C4-2B (cell line): Measurements from ENCODE around the gene HMX1.

Experiments used
- H3K27ac ChIP-seq: fragments of 450-650 bp; 2 replicates; pipeline ENCODE4 v1.5.1; 2017
- CTCF ChIP-seq: fragments of 450-650 bp; conservative IDR thresholded peaks from 2 replicates; pipeline ENCODE4 v1.5.1; 2017; ENCODE audit warnings: mild to moderate bottlenecking
- ZFX ChIP-seq: fragments of 450-650 bp; IDR thresholded peaks from 2 replicates; pipeline ENCODE4 v1.6.1; 2017

HMX1 gene

DNA sequence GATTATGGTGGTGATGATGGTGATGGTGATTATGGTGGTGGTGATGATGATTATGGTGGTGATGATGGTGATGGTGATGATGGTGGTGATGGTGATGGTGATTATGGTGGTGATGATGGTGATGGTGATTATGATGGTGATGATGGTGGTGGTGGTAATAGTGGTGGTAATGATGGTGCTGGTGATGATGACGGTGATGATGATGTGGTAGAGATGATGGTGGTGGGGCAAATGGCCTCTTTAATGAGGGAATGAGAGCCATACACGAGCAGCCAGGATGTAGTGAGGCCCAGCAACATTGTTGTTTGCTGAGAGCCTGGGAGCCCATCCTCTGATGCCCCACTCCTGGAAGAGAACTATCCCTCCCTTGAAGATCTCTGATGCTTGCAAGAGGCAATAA lies 29.0 kb downstream of the HMX1 start:
- no peak for TF ChIP-seq CTCF
- TF ChIP-seq ZFX: no peak

DNA sequence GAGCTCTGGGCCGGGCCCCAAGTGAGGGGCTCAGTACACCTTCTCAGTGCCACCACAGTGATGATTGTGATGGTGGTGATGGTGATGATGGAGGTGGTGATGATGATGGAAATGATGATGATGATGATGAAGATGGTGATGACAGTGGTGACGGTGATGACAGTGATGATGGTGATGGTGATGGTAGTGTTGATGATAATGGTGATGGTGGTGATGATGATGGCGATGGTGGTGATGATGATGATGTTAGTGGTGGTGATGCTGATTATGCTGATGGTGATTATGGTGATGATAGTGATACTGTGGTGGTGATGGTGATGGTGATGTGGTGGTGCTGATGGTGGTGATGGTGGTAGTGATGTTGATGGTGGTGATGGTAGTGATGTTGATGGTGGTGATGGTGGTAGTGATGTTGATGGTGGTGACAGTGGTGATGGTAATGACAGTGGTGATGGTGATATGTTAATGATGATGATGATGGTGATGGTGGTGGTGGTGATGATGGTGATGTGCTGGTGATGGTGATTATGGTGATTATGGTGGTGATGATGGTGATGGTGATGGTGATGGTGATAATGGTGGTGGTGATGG lies 29.9 kb downstream of the HMX1 start:
- no peak overlapping the region for H3K27ac ChIP-seq
- TF ChIP-seq CTCF: no peak
- TF ChIP-seq ZFX: no peak

More for the DNA sequence above, 29.0 kb downstream of the HMX1 start:
- no peak overlapping the region for H3K27ac ChIP-seq

DNA sequence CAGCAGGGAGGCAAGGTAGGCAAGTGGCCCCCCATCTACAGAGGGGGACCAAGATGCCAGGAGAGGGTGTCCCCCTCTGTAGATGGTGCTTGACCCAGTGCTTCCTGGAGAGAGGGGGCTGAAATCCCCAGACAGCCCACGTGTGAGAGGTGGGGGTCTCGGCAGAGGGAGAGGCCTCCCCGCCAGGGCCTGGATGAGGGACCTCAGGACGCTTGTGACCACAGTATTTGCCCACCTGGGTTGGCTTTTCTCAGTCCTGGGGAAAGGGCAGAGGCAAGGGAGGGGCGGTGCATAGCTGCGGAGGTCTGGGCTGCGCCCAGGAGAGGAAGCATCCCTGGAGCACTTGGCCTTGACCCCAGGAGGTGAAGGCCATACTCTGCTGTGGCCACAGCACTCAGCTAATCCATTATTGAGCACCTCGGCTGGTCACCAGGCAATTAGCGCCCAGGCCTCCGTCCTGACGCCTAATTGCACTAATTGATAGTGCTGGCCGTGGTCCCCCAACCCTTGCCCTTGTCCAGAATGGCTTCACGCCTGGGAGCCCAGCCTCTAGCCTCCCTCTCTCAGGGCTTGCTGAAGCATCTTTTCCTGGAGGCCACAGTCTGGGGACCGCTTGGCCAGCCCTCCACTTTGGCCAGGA lies 30.7 kb downstream of the HMX1 start:
- TF ChIP-seq ZFX (no peak), CTCF (no peak)

DNA sequence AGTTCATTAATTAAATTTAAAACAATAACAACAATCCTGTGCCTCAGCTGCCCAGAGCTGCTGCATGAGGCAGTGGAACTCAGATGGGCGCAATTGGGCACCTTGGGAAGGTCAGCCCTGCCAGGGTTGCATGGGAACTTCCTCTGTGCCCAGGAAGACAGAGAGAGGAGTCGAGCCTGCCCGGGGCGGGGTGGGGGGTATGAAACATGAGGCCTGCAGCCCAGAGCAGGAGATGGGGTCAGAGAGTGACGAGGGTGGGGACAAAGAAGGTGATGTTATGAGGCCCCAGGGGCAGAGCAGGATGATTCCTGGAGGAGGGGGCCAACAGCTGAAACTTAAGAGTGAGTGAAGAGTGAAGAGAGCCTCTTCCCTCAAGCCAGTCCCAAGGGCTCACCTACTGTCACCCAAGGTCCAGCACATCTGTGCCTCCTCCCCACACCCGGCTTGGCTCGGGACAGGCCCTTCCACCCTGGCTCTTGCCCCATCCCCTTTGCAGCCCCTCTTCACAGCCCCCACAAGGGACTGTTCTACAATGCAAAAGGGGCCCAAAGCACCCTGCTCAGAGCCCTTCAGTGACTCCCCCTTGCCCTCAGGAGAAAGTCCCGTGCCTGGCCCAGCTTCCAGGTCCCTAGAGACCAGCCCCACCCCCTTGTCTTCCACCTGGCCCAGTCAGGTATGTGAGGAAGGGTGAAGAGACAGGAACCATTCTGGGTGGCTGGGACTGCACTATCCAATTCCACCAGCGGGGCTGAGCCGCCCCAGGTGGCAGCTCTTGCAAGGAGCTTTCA lies 31.4 kb downstream of the HMX1 start:
- TF ChIP-seq CTCF: no peak
- TF ChIP-seq ZFX: no peak
- H3K27ac ChIP-seq: no peak overlapping the region

More for the DNA sequence above, 30.7 kb downstream of the HMX1 start:
- no peak overlapping the region for H3K27ac ChIP-seq

- TF ChIP-seq ZFX (no peak), CTCF (no peak)
Observed at GRCh38 chr4:8838961-8839431, 32.6 kb downstream of the HMX1 start.

DNA sequence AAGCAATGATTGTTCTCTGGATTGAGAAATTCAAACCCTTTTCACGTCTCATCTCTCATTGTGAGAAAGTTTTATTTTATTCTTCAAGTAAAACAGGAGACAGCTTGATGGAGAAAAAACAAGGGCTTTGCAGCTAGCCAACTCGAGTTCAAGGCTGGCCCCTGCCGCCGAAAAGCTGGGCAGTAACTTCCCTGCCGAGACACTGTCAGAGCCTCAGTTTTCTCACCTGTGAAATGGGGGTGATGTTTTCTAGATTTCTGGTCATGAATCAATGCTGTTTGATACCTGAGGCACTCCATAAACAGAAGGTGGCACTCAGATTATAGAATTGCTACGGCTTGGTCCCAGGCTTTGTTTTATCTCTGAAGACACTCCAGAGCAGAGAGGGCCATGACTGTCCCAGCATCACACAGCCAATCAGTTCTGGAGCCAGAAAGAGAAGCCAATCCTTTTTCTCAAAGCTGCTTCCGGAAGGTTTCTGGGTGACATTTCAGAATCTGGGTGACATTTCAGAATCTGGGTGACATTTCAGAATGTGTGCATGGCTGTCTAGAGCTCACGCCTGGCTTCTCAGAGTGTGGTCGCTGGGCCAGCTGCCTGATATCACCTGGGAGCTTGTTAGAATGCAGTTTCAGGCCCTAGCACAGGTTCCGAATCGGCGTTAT lies 33.2 kb downstream of the HMX1 start:
- no peak overlapping the region for H3K27ac ChIP-seq
- TF ChIP-seq ZFX (no peak), CTCF (no peak)

More at GRCh38 chr4:8838961-8839431, 32.6 kb downstream of the HMX1 start:
- no peak overlapping the region for H3K27ac ChIP-seq
